ENCODE results near the gene METTL13.

- TF ChIP-seq EZH2 (IDR thresholded peaks at IDR 0.05; ENCODE audit: insufficient read depth, poor library complexity, severe bottlenecking) (no peak), EZH2phosphoT487 (IDR thresholded peaks at IDR 0.05; ENCODE audit: insufficient read depth, low read depth) (no peak)
Measured at GRCh38 chr1:171814692-171815091, 33.2 kb downstream of the METTL13 start.

All from GM23248 (cell line).